Kidney (tissue), 14 donors: ENCODE results near the gene RPP25. TPM values are rescaled to one million over a fixed set of nuclear protein-coding genes. Genes with fewer than 3 reads are reported as not detected.
A peak's percentile ranks its signal among the peaks of the same experiment; 100 is the strongest.

Experiments
- DNase-seq, 5 donors: peaks; one replicate each; pipeline ENCODE4 v3.0.0-alpha.2; 2013 to 2020
- FAIRE-seq: peaks from 2 replicates; lab custom pipeline; 2012; peaks lifted over from hg19 to GRCh38; lab: Jason Lieb, UNC
- H3K27ac ChIP-seq, 2 donors: one replicate each; pipeline ENCODE4 v1.7.0; 2013; ENCODE audit warnings: low read depth in 2 of 2, low read length in 2 of 2, inconsistent platforms in 1 of 2
- H3K27me3 ChIP-seq: one replicate; pipeline ENCODE4 v1.7.1; 2013; ENCODE audit warnings: low read length, inconsistent platforms; ENCODE audit not compliant: control insufficient read depth, insufficient read depth
- H3K36me3 ChIP-seq, 3 donors: one replicate each; pipeline versions ENCODE4 v1.7.0 to v1.7.1; 2013; ENCODE audit warnings: low read length in 3 of 3, control low read depth in 1 of 3, inconsistent platforms in 1 of 3; ENCODE audit not compliant: insufficient read depth in 3 of 3, control insufficient read depth in 2 of 3
- H3K4me1 ChIP-seq, 3 donors: one replicate each; pipeline versions ENCODE4 v1.7.0 to v1.7.1; 2013; ENCODE audit warnings: low read length in 3 of 3, inconsistent platforms in 1 of 3, low read depth in 1 of 3; ENCODE audit not compliant: control insufficient read depth in 2 of 3, insufficient read depth in 2 of 3
- H3K4me3 ChIP-seq, 3 donors: one replicate each; pipeline versions ENCODE4 v1.7.0 to v1.8.1; 2013; ENCODE audit warnings: low read length in 3 of 3, control low read depth in 1 of 3, inconsistent platforms in 1 of 3
- H3K9ac ChIP-seq, 3 donors: one replicate each; pipeline versions ENCODE4 v1.7.0 to v1.7.1; 2013; ENCODE audit warnings: low read length in 3 of 3, control low read depth in 1 of 3, inconsistent platforms in 1 of 3
- H3K9me3 ChIP-seq, 3 donors: one replicate each; pipeline versions ENCODE4 v1.7.0 to v1.7.1; 2013; ENCODE audit warnings: low read length in 3 of 3, control low read depth in 1 of 3, inconsistent platforms in 1 of 3; ENCODE audit not compliant: control insufficient read depth in 2 of 3, insufficient read depth in 1 of 3
- CTCF ChIP-seq: IDR thresholded peaks from 3 replicates; pipeline ENCODE4 v1.5.1; 2012; ENCODE audit warnings: mild to moderate bottlenecking, moderate library complexity, borderline replicate concordance; ENCODE audit not compliant: insufficient read depth; ENCODE audit errors: extremely low read depth
- intact Hi-C: fragments of 100-400 bp; cut with DNase I; formaldehyde crosslinking; loops from one replicate; pipeline ENCODE4 v1.11.1; 2022
- polyA plus RNA-seq: library from polyadenylated mRNA; stranded (reverse); fragments of 350-450 nt; fragmentation: Illumina TruSeq; extraction: RNeasy Lipid Tissue Mini Kit (QIAGEN cat#74804); gene quantifications from one replicate; pipeline ENCODE4 v1.2.3, GENCODE V29; 2014; ENCODE audit warnings: low read depth, low replicate concordance; ENCODE audit not compliant: insufficient read depth
- total RNA-seq: library from RNA; stranded (reverse); fragmentation: NEBNext Ultra II Directional; extraction: Animal tissue kit (Norgen Biotek cat#: 25700); gene quantifications from one replicate; pipeline ENCODE4 v1.2.1, GENCODE V29; 2021
- donor health status: control.
- donor health status: control.
- donor health status: control.
- donor health status: control.
- donor health status: control.
- donor health status: DM: yes; HTN: yes; CAD: no.
- donor health status: Normal renal cell carcinoma (clear cell type).

RPP25 gene
- total and polyA plus RNA-seq, 2 donors from 2014 or later, result 7.2 to 7.3 TPM

GRCh38 chr15:74913041-74913440, 43.5 kb downstream of the RPP25 start:
- no peak overlapping the region for H3K9ac ChIP-seq
- no peaks in the 10 kb centered on the region for H3K27me3 ChIP-seq
- H3K36me3 ChIP-seq, result peaks cover 0 to 14% (median 9%) of the 10 kb centered on the region in 3 donors
- TF ChIP-seq CTCF, result no peak
- intact Hi-C loops, result no loop called here
- no peak overlapping the region for H3K4me3 ChIP-seq
- no peak for FAIRE-seq
- no peak for DNase-seq
- H3K27ac ChIP-seq, result no peak overlapping the region
- no peaks in the 10 kb centered on the region for H3K4me1 ChIP-seq
- H3K9me3 ChIP-seq, result no peaks in the 10 kb centered on the region

DNA sequence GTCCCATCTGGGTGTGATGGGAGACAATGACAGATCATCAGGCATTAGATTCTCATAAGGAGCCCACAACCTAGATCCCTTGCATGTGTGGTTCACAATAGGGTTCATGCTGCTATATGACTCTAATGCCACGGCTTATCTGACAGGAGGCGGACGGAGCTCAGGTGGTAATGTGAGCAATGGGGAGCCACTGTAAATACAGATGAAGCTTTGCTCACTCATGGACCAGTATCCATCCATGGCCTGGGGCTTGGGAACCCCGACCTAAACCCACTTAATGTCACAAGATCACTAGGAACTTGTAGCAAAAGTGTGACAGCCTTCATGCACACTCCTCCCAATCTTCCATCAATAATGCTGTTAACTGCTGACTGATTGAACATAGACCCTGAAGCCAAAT, 47.9 kb downstream of the RPP25 start:
- Histone ChIP-seq H3K27me3 (no peaks in the 10 kb centered on the region), H3K36me3 (peaks cover 3 to 17% (median 12%) of the 10 kb centered on the region in 3 donors), H3K4me3 (no peak overlapping the region), H3K9me3 (no peaks in the 10 kb centered on the region), H3K9ac (no peak overlapping the region), H3K27ac (no peak overlapping the region), H3K4me1 (peaks cover 3 to 16% (median 6%) of the 10 kb centered on the region in 3 donors)
- FAIRE-seq (no peak), DNase-seq (no peak)
- intact Hi-C loops, result no loop called here
- no peak for TF ChIP-seq CTCF

DNA sequence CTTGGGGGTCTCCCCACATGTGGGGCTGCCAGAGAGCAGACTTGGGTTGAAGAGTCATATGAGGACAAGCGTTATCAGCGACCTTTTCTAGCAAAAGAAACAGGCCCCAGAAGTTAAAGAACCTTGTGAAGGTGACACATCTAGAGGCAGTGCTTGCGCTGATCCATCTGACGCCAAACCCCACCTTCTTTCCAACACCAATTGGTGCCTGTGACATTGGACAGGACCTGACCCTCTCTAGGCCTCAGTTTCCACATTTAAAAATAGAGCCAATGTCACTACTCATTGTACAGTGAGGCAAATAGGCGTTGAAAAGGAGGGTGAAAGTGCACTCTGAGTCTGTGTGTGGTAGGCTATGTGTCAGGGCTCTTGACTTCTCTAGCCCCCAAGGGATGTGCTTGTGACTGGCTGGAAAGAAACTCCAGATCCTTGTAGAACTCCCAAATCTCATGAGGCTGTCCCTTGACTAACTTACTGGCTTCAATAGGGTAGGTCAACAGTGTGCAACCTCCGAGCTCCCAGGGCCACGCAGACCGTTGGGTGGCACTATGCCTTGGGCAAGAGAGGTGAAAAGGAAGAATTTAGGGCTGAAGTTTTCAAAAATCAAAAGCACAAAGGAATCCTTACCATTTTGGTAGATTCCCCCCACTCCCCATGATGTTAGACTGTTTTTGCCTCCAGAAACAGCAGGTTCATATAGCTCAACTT, 49.3 kb downstream of the RPP25 start:
- FAIRE-seq, result no peak
- Histone ChIP-seq H3K27me3 (no peaks in the 10 kb centered on the region), H3K9ac (peak overlapping the region; percentile 68 to 98 (median 71)), H3K9me3 (no peaks in the 10 kb centered on the region), H3K4me3 (peak overlapping the region; percentile 87 to 96 (median 87)), H3K36me3 (peaks cover 3 to 20% (median 19%) of the 10 kb centered on the region in 3 donors), H3K27ac (peak overlapping the region; percentile 93 to 96), H3K4me1 (peaks cover 3 to 16% (median 6%) of the 10 kb centered on the region in 3 donors)
- DNase-seq, result no peak
- TF ChIP-seq CTCF, result no peak
- intact Hi-C loops, result no loop called here
